Spleen (tissue), 7 donors: ENCODE measurements around the gene CAV1.

Source experiments
- POLR2A ChIP-seq, 3 donors: fragments of 450-650 bp; IDR thresholded peaks; one replicate each; pipeline ENCODE4 v1.5.1; 2017; ENCODE audit warnings: antibody characterized with exemption in 3 of 3, mild to moderate bottlenecking in 1 of 3
- POLR2AphosphoS5 ChIP-seq, 3 donors: sonication (generic); formaldehyde crosslinking; IDR thresholded peaks; one replicate each; pipeline ENCODE4 v1.5.1; 2017; ENCODE audit warnings: antibody characterized with exemption in 3 of 3
- TF ChIP-seq, protein P1 (sequence below), 11 experiments: fragments of 200-600 bp in 7 of 11; fragments of 450-650 bp in 4 of 11; sonication (generic) in 4 of 11; IDR thresholded peaks in 8 of 11; conservative IDR thresholded peaks in 3 of 11; 1 replicate in 7 of 11; 2 replicates in 4 of 11; pipeline versions ENCODE4 v1.4.0 to v1.8.0; 2016 to 2021; ENCODE audit warnings: antibody characterized with exemption in 11 of 11, inconsistent platforms in 4 of 11, mild to moderate bottlenecking in 1 of 11
- donor health status: DM: no; HTN: no; CAD: no; lungs with moderate emphysema.
- donor health status: DM: no; HTN: no; CAD: no.
- donor health status: DM: no; HTN: no; CAD: no.

DNA sequence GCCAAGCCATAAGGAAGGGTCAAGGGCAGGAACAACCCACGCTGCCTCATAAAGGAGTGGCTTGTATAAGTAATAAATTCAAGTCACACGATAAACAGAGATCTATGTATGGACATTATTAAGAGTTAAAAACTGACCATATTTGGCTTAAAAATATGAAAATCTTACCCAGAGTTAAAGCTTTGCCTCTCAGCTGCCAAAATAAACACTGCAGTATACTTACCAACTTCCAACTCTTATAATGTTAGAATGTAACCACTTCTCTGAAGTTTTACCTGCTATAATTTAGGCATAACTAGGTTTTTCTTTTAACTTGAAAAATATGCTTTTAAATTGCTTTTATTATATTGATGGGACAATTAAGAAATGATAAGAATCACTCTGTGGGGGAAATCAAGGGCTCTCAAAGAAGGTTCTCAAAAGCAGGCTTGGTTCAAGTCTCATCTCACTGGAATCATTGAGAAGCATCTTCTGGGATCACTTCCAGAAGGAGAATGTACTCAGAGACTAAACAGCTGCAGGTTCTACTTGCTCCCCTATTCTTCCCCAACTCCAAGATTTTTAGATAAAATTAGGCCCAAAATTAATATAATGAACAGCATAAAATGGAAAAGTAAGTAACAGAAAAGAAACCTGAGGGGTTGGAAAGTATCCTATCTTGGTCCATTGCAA, 41.4 kb upstream of the CAV1 start:
- no peak for TF ChIP-seq POLR2A (IDR thresholded peaks at IDR 0.05)
- no peak for TF ChIP-seq POLR2AphosphoS5 (IDR thresholded peaks at IDR 0.05)
- TF ChIP-seq, protein P1, sequence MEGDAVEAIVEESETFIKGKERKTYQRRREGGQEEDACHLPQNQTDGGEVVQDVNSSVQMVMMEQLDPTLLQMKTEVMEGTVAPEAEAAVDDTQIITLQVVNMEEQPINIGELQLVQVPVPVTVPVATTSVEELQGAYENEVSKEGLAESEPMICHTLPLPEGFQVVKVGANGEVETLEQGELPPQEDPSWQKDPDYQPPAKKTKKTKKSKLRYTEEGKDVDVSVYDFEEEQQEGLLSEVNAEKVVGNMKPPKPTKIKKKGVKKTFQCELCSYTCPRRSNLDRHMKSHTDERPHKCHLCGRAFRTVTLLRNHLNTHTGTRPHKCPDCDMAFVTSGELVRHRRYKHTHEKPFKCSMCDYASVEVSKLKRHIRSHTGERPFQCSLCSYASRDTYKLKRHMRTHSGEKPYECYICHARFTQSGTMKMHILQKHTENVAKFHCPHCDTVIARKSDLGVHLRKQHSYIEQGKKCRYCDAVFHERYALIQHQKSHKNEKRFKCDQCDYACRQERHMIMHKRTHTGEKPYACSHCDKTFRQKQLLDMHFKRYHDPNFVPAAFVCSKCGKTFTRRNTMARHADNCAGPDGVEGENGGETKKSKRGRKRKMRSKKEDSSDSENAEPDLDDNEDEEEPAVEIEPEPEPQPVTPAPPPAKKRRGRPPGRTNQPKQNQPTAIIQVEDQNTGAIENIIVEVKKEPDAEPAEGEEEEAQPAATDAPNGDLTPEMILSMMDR (IDR thresholded peaks at IDR 0.05 in 8 of 11, conservative IDR thresholded peaks at IDR 0.05 in 3 of 11): no peak
